GM19240 (cell line): ENCODE data around the gene CALM3.
"Not testable (repeated sequence)": the region's sequence is repeated elsewhere in the genome, so short reads cannot be mapped to it uniquely, and the experiment has no call there.

Experiments used
- DNase-seq: peaks from one replicate; pipeline ENCODE4 v3.0.0; 2011; ENCODE audit warnings: low spot score; ENCODE audit not compliant: insufficient read length

CALM3 gene

GRCh38 chr19:46601318-46602224, at the start of gene CALM3:
Gene CALM3, plus strand, starts transcription at chr19:46601330. Its CDS starts 105 bp downstream, at chr19:46601435.
- DNase-seq: no peak

GRCh38 chr19:46552891-46553290, 48.2 kb upstream of the CALM3 start:
- DNase-seq: no peak

- DNase-seq: no peak
Observed at GRCh38 chr19:46554161-46554560, 47.0 kb upstream of the CALM3 start.

- no peak for DNase-seq
Observed at GRCh38 chr19:46555628-46556280, 45.4 kb upstream of the CALM3 start.

- DNase-seq: not testable (repeated sequence)
Observed at GRCh38 chr19:46556471-46556870, 44.7 kb upstream of the CALM3 start.

- DNase-seq: no peak
Observed at GRCh38 chr19:46559203-46559602, 41.9 kb upstream of the CALM3 start.

- not testable (repeated sequence) for DNase-seq
Observed at GRCh38 chr19:46559675-46560074, 41.5 kb upstream of the CALM3 start.

GRCh38 chr19:46564701-46565100, 36.4 kb upstream of the CALM3 start:
- no peak for DNase-seq

GRCh38 chr19:46571495-46571894, 29.6 kb upstream of the CALM3 start:
- DNase-seq: no peak

- DNase-seq: no peak
Observed at GRCh38 chr19:46573679-46574498, 27.2 kb upstream of the CALM3 start.

GRCh38 chr19:46574533-46574932, 26.6 kb upstream of the CALM3 start:
- DNase-seq: no peak

GRCh38 chr19:46578450-46578849, 22.7 kb upstream of the CALM3 start:
- DNase-seq: no peak

- no peak for DNase-seq
Observed at GRCh38 chr19:46579361-46579879, 21.7 kb upstream of the CALM3 start.

GRCh38 chr19:46580247-46580646, 20.9 kb upstream of the CALM3 start:
- no peak for DNase-seq

GRCh38 chr19:46585539-46585938, 15.6 kb upstream of the CALM3 start:
- DNase-seq: no peak

GRCh38 chr19:46586294-46586693, 14.8 kb upstream of the CALM3 start:
- DNase-seq: no peak

- no peak for DNase-seq
Observed at GRCh38 chr19:46587861-46588260, 13.3 kb upstream of the CALM3 start.

GRCh38 chr19:46591254-46591653, 9.9 kb upstream of the CALM3 start:
- DNase-seq: no peak

GRCh38 chr19:46591870-46592269, 9.3 kb upstream of the CALM3 start:
- no peak for DNase-seq

- no peak for DNase-seq
Observed at GRCh38 chr19:46596008-46596407, 5.1 kb upstream of the CALM3 start.

- DNase-seq: no peak
Observed at GRCh38 chr19:46598372-46598917, 2.7 kb upstream of the CALM3 start.
